OCI-LY7 (cell line): ENCODE results near the gene SELENOS.

ENCODE experiments used
- EZH2phosphoT487 ChIP-seq: fragments of 200-600 bp; sonication (generic); IDR thresholded peaks from 2 replicates; pipeline ENCODE4 v1.6.1; 2018; ENCODE audit warnings: low read depth, borderline replicate concordance, mild to moderate bottlenecking, mixed run types, antibody characterized with exemption, low read length, moderate library complexity, mixed read lengths
- TF ChIP-seq, protein P1 (sequence below): fragments of 200-600 bp; sonication (generic); conservative IDR thresholded peaks from 2 replicates; pipeline ENCODE4 v1.5.1; 2014; ENCODE audit warnings: mild to moderate bottlenecking, antibody characterized with exemption, low read length, moderate library complexity, mixed read lengths

- TF ChIP-seq EZH2phosphoT487, result no peak
- TF ChIP-seq, protein P1, sequence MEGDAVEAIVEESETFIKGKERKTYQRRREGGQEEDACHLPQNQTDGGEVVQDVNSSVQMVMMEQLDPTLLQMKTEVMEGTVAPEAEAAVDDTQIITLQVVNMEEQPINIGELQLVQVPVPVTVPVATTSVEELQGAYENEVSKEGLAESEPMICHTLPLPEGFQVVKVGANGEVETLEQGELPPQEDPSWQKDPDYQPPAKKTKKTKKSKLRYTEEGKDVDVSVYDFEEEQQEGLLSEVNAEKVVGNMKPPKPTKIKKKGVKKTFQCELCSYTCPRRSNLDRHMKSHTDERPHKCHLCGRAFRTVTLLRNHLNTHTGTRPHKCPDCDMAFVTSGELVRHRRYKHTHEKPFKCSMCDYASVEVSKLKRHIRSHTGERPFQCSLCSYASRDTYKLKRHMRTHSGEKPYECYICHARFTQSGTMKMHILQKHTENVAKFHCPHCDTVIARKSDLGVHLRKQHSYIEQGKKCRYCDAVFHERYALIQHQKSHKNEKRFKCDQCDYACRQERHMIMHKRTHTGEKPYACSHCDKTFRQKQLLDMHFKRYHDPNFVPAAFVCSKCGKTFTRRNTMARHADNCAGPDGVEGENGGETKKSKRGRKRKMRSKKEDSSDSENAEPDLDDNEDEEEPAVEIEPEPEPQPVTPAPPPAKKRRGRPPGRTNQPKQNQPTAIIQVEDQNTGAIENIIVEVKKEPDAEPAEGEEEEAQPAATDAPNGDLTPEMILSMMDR, result no peak
Observed at GRCh38 chr15:101295607-101296161, 18.4 kb upstream of the SELENOS start.
